Measurements from ENCODE around the gene ARRB2. TPM values are rescaled to one million over a fixed set of nuclear protein-coding genes. Genes with fewer than 3 reads are reported as not detected.
"Not testable (repeated sequence)": the region's sequence is repeated elsewhere in the genome, so short reads cannot be mapped to it uniquely, and the experiment has no call there.

ARRB2 gene
- total RNA-seq, 6 experiments from 2014 or later = 18.2 to 38.6 (median 23.9) TPM

- Histone ChIP-seq H3K4me1 (peaks cover 0 to 28% (median 15%) of the 10 kb centered on the region in 4 donors), H3K27me3 (no peaks in the 10 kb centered on the region), H3K36me3 (no peaks in the 10 kb centered on the region), H3K4me3 (no peak overlapping the region), H3K27ac (no peak overlapping the region), H3K9me3 (no peaks in the 10 kb centered on the region)
- intact Hi-C loops (cut with DNase I) = loop anchor here (10.0 kb wide), 2 partner anchors 134 to 176 kb away; no protein-coding TSS in a partner anchor
- TF ChIP-seq CTCF (IDR thresholded peaks at IDR 0.05) (no peak), POLR2A (IDR thresholded peaks at IDR 0.05) (no peak)
- 65% methylated on average over 8 of the region's 8 CpGs for WGBS (ENCODE audit: insufficient coverage, low coverage, low lambda C conversion rate, missing lambda C conversion rate)
- ATAC-seq = no peak
- DNase-seq = no peak
Observed at GRCh38 chr17:4708436-4708835, 2.0 kb upstream of the ARRB2 start.

- WGBS (ENCODE audit: insufficient coverage, low coverage, low lambda C conversion rate, missing lambda C conversion rate) = 7% methylated on average over 35 of the region's 57 CpGs
Observed at GRCh38 chr17:4710693-4711634, 532 bp downstream of the ARRB2 start.

GRCh38 chr17:4711661-4712181 lies 1.3 kb downstream of the ARRB2 start:
- ATAC-seq (peak; percentile 28 to 58 (median 52)), DNase-seq (peak; percentile 74 to 95 (median 94))
- peak overlapping the region; percentile 20 to 65 (median 58) for H3K4me3 ChIP-seq
- peaks cover 0 to 31% (median 16%) of the 10 kb centered on the region in 4 donors for H3K4me1 ChIP-seq
- intact Hi-C loops (cut with DNase I) = no loop called here
- WGBS (ENCODE audit: insufficient coverage, low coverage, low lambda C conversion rate, missing lambda C conversion rate) = 9% methylated on average over 4 of the region's 6 CpGs
- peaks cover 0 to 3% (median 0%) of the 10 kb centered on the region in 4 donors for H3K36me3 ChIP-seq
- H3K27ac ChIP-seq = peak overlapping the region; percentile 74 to 89 (median 77)
- TF ChIP-seq POLR2A (IDR thresholded peaks at IDR 0.05) (peak; percentile 16), CTCF (IDR thresholded peaks at IDR 0.05) (no peak)
- no peaks in the 10 kb centered on the region for H3K9me3 ChIP-seq
- H3K27me3 ChIP-seq = no peaks in the 10 kb centered on the region

More at GRCh38 chr17:4710693-4711634, 532 bp downstream of the ARRB2 start:
- Histone ChIP-seq H3K27me3 (no peaks in the 10 kb centered on the region), H3K4me1 (peaks cover 0 to 31% (median 16%) of the 10 kb centered on the region in 4 donors), H3K36me3 (no peaks in the 10 kb centered on the region), H3K9me3 (no peaks in the 10 kb centered on the region), H3K4me3 (peak overlapping the region; percentile 58 to 65 (median 58)), H3K27ac (peak overlapping the region; percentile 74 to 89 (median 77))
- ATAC-seq = peak in 1 of 4 donors; percentile 0
- DNase-seq = peak in 2 of 3 donors; percentile 51 to 75
- peak; percentile 14 for TF ChIP-seq POLR2A (IDR thresholded peaks at IDR 0.05)
- TF ChIP-seq CTCF (IDR thresholded peaks at IDR 0.05) = no peak
- intact Hi-C loops (cut with DNase I) = no loop called here

GRCh38 chr17:4712526-4712925 lies 2.1 kb downstream of the ARRB2 start:
- peak in 2 of 3 donors; percentile 71 to 84 for DNase-seq
- H3K4me1 ChIP-seq = peaks cover 0 to 31% (median 16%) of the 10 kb centered on the region in 4 donors
- peak; percentile 15 to 55 (median 31) for ATAC-seq
- H3K27me3 ChIP-seq = no peaks in the 10 kb centered on the region
- 24% methylated on average over 3 of the region's 3 CpGs for WGBS (ENCODE audit: insufficient coverage, low coverage, low lambda C conversion rate, missing lambda C conversion rate)
- no peaks in the 10 kb centered on the region for H3K9me3 ChIP-seq
- peak overlapping the region; percentile 74 to 89 (median 77) for H3K27ac ChIP-seq
- peak overlapping the region; percentile 16 to 65 (median 20) for H3K4me3 ChIP-seq
- intact Hi-C loops (cut with DNase I) = no loop called here
- H3K36me3 ChIP-seq = peaks cover 0 to 9% (median 0%) of the 10 kb centered on the region in 4 donors
- TF ChIP-seq CTCF (IDR thresholded peaks at IDR 0.05) (no peak), POLR2A (IDR thresholded peaks at IDR 0.05) (no peak)

- Histone ChIP-seq H3K27ac (peak overlapping the region in 2 of 3 donors; percentile 1 to 49), H3K4me1 (peaks cover 0 to 31% (median 16%) of the 10 kb centered on the region in 4 donors)
- 58% methylated on average over 4 of the region's 15 CpGs for WGBS (ENCODE audit: insufficient coverage, low coverage, low lambda C conversion rate, missing lambda C conversion rate)
- intact Hi-C loops (cut with DNase I); H3K9me3 ChIP-seq; H3K27me3 ChIP-seq; H3K4me3 ChIP-seq; ATAC-seq; H3K36me3 ChIP-seq: not testable (repeated sequence)
- DNase-seq = peak in 1 of 3 donors; percentile 47
Observed at GRCh38 chr17:4714340-4715062, 4.1 kb downstream of the ARRB2 start.
